ENCODE measurements around the gene PDE5A.

Gene PDE5A

DNA sequence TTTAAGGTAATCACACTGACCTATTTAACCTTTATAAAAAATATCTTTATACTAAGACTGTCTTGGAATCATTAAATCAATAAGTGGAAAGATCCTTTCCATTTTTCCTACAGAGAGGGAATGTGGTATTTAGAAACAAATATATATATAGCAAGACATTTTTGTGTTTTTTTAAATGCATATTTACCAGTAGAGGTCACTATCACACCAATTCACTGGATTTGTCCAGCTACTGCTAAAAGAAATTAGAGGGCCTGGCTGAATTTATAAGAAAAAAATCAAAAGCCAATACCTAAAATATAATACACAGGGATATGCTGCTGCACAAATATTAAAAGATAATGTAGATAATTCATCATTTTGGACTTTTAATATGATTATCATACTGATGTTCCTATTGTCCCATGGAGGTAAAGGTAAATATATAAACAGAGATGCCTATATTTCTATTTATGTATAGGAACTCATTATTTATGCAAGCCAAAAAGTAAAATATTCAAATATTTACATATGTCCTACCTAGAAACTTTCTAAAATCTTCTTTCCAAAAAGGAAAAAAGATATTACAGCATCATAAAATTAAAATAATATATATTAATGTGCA lies 69.5 kb downstream of the PDE5A start:
- H3K4me3 ChIP-seq (ENCODE audit: low read depth, low read length), result no peak overlapping the region
- TF ChIP-seq, protein P1, sequence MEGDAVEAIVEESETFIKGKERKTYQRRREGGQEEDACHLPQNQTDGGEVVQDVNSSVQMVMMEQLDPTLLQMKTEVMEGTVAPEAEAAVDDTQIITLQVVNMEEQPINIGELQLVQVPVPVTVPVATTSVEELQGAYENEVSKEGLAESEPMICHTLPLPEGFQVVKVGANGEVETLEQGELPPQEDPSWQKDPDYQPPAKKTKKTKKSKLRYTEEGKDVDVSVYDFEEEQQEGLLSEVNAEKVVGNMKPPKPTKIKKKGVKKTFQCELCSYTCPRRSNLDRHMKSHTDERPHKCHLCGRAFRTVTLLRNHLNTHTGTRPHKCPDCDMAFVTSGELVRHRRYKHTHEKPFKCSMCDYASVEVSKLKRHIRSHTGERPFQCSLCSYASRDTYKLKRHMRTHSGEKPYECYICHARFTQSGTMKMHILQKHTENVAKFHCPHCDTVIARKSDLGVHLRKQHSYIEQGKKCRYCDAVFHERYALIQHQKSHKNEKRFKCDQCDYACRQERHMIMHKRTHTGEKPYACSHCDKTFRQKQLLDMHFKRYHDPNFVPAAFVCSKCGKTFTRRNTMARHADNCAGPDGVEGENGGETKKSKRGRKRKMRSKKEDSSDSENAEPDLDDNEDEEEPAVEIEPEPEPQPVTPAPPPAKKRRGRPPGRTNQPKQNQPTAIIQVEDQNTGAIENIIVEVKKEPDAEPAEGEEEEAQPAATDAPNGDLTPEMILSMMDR (IDR thresholded peaks at IDR 0.05; ENCODE audit: low read depth, low read length), result no peak

DNA sequence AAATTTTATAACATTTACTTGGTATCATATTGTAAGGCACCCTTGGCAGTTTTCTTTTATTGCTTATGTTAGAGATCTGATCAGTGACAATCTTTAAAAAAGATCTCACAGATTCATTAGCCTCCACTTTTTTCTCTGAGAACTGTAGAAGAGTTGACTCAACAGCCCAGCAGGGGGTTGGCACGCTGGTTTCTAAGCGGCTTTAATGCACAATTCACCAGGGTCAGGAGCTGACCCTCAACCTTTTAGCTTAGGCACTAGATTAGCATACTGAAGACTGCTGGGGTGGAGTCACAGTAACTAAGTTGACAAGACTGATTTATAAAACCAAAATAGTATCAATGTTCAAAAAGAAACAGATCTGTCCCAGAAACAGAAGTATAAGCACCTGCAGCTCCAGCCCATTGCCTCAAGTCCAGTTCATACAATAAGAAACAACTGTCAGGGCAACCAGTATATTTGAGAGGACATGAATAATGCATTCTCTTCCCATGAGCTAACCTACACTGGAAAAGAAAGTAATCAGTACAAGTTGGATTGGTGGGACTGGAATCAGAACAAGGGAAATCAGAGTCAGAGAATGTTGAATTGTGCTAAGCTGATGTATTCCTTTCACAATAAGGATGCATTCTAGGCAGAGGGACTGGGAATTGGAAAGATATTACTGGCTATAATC lies 77.6 kb downstream of the PDE5A start:
- TF ChIP-seq, protein P1 (IDR thresholded peaks at IDR 0.05; ENCODE audit: low read depth, low read length), result no peak
- H3K4me3 ChIP-seq (ENCODE audit: low read depth, low read length), result no peak overlapping the region

DNA sequence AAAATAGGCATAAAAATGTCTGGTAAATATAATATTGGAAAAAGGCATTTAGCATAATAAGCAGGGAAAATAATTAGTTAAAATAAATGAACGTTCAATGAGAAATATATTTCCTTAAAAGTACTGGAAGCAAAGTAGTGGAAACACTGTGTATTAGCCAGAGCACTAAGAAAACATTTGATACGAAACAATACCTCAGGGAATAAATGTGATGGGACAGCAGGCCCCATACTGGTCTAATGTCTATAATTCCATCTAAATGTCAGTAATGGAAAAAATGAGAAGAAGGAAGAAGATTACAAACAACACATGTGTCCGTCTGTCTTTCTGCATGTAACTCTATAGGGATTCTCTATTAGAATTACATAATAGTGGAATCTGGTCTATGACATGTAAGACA lies 79.0 kb downstream of the PDE5A start:
- TF ChIP-seq, protein P1 (IDR thresholded peaks at IDR 0.05; ENCODE audit: low read depth, low read length), result no peak
- H3K4me3 ChIP-seq (ENCODE audit: low read depth, low read length), result no peak overlapping the region

DNA sequence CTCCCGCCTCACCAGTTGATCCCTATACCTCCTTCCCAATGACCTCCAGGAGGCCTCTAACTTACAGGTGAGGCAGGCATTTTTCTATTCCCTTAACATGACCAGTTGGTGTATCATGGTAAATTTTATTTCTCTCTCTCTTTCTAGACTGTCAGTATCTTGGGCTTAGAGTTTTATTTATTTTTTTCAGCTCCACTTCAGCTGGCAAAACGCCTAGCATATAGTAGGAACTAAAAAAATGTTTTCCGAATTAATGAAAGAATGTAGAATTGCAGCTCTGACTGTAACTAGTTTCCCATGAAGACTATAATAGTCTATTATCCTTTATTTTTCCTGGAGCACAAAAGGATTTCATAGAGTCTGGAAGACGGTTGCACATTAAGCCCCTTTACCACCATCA lies 84.8 kb downstream of the PDE5A start:
- no peak overlapping the region for H3K4me3 ChIP-seq (ENCODE audit: low read depth, low read length)
- TF ChIP-seq, protein P1 (IDR thresholded peaks at IDR 0.05; ENCODE audit: low read depth, low read length), result no peak

DNA sequence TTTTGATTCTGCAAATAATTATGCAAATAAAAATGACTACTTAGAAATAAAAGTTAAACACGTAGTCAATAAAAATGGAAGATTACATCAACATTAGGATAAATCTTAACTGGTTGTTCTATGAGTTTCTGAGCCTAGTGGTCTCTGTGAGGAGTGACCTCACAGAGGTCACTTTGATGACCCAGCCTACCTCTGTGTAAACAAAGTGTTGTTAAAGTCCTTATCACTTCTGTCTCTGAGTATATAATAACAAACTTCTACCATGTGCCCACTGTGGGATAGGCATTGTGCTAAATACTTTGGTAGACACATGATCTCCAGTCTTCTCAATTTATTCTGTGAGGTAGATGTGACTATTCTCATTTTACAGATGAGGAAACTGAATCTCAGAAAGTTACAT lies 85.4 kb downstream of the PDE5A start:
- no peak overlapping the region for H3K4me3 ChIP-seq (ENCODE audit: low read depth, low read length)
- TF ChIP-seq, protein P1 (IDR thresholded peaks at IDR 0.05; ENCODE audit: low read depth, low read length), result no peak

DNA sequence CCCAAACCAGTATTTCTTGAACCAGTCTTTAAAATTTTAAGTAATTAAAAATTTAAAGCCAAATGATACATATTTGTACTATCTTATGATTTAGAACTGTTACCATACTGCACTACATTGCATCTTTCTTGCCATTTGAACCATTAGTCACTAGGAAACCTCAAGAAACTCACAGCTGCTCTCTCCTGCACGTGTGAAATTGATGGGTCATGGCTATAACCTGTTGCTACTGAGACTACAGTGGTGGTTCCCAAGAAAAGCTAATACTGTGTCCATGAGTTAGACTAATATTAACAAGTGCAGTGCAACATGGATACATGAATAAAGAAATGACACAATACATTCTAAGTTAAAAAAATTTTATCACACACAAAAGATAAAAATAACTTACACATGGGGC lies 88.4 kb downstream of the PDE5A start:
- TF ChIP-seq, protein P1 (IDR thresholded peaks at IDR 0.05; ENCODE audit: low read depth, low read length), result no peak
- no peak overlapping the region for H3K4me3 ChIP-seq (ENCODE audit: low read depth, low read length)

DNA sequence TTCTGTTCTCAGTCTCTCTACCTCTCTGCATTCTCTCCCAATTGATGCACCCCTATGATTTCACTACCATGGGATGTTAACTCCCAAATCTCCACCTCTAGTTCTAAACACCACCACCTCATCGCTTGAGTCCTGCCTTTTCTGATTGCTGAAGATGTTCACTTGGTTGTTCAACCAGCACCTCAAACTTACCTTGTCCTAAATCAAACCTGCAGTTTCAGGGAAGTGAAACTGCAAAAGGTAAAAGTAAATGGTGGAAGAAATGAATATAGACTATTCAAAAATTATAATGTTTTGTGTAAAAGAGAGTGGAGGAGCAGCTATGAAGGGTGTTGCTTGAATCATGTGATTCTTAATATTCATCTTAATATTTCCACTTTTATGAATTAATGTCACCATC lies 91.0 kb downstream of the PDE5A start:
- TF ChIP-seq, protein P1 (IDR thresholded peaks at IDR 0.05; ENCODE audit: low read depth, low read length), result no peak
- no peak overlapping the region for H3K4me3 ChIP-seq (ENCODE audit: low read depth, low read length)
